ENCODE results near the gene ISM2. TPM values are rescaled to one million over a fixed set of nuclear protein-coding genes. Genes with fewer than 3 reads are reported as not detected.

ISM2 gene
- total RNA-seq, 2 experiments from 2014 or later: not detected

- POLR2A ChIA-PET: no interaction called here
- CTCF ChIA-PET: no interaction called here
These were observed 24.7 kb downstream of the ISM2 start for GRCh38 chr14:77473921-77474320.

- CTCF ChIA-PET: no interaction called here
- POLR2A ChIA-PET: interaction anchor here (0.5 kb wide), 1 partner anchor 10 kb away, joined by 3 read pairs; no protein-coding TSS in a partner anchor
These were observed 28.3 kb downstream of the ISM2 start for GRCh38 chr14:77470224-77470870.

- ChIA-PET CTCF (interaction anchor here (1.3 kb wide), 1 partner anchor 18 kb away, joined by 3 read pairs; no protein-coding TSS in a partner anchor), POLR2A (no interaction called here)
These were observed 29.1 kb downstream of the ISM2 start for GRCh38 chr14:77469539-77469938.

GRCh38 chr14:77469067-77469505 is 29.5 kb downstream of the ISM2 start:
- CTCF ChIA-PET: interaction anchor here (1.3 kb wide), 1 partner anchor 18 kb away, joined by 3 read pairs; no protein-coding TSS in a partner anchor
- POLR2A ChIA-PET: no interaction called here

GRCh38 chr14:77467801-77468200 is 30.8 kb downstream of the ISM2 start:
- ChIA-PET CTCF (interaction anchor here (1.0 kb wide), 1 partner anchor 224 kb away, joined by 3 read pairs; no protein-coding TSS in a partner anchor), POLR2A (no interaction called here)

- CTCF ChIA-PET: interaction anchor here (1.0 to 1.6 kb wide), 5 partner anchors 48 to 249 kb away, joined by 3 to 4 read pairs (median 3); partner anchors contain the start of genes ALKBH1, GSTZ1, POMT2 and SLIRP
- POLR2A ChIA-PET: interaction anchor here (0.5 to 1.3 kb wide), 5 partner anchors 82 to 435 kb away, joined by 4 to 8 read pairs (median 5); partner anchors contain the start of genes GSTZ1, SAMD15 and TMED8
These were observed 39.4 kb downstream of the ISM2 start for GRCh38 chr14:77459072-77459723.

- CTCF ChIA-PET: interaction anchor here (1.0 to 1.6 kb wide), 5 partner anchors 49 to 250 kb away, joined by 3 to 4 read pairs (median 3); partner anchors contain the start of genes ALKBH1, GSTZ1, POMT2 and SLIRP
These were observed 40.2 kb downstream of the ISM2 start for GRCh38 chr14:77458249-77458950.

GRCh38 chr14:77457522-77458248 is 40.9 kb downstream of the ISM2 start, which contains the start of the genes AHSA1 and VIPAS39:
Gene AHSA1 (plus strand): TSS chr14:77458093. CDS start chr14:77458190, 97 bp downstream.
Gene VIPAS39 (minus strand): TSS chr14:77457601. CDS start chr14:77454102, 3,499 bp downstream.
- CTCF ChIA-PET: no interaction called here
- POLR2A ChIA-PET: interaction anchor here (0.7 to 1.3 kb wide), 3 partner anchors 81 to 281 kb away, joined by 3 to 5 read pairs (median 4); partner anchors contain the start of genes SAMD15 and TMED8

More at GRCh38 chr14:77458249-77458950, 40.2 kb downstream of the ISM2 start:
- POLR2A ChIA-PET: interaction anchor here (0.5 to 1.3 kb wide), 7 partner anchors 14 to 434 kb away, joined by 3 to 8 read pairs (median 4); partner anchors contain the start of genes GSTZ1, SAMD15 and TMED8

GRCh38 chr14:77457115-77457521 is 41.5 kb downstream of the ISM2 start:
- ChIA-PET POLR2A (interaction anchor here (0.7 kb wide), 1 partner anchor 282 kb away, joined by 3 read pairs; no protein-coding TSS in a partner anchor), CTCF (no interaction called here)

- ChIA-PET POLR2A (no interaction called here), CTCF (no interaction called here)
These were observed 42.5 kb downstream of the ISM2 start for GRCh38 chr14:77455966-77456640.

- CTCF ChIA-PET: no interaction called here
- POLR2A ChIA-PET: no interaction called here
These were observed 56.4 kb downstream of the ISM2 start for GRCh38 chr14:77442196-77442595.

- POLR2A ChIA-PET: no interaction called here
These were observed 58.8 kb downstream of the ISM2 start for GRCh38 chr14:77439861-77440260.

GRCh38 chr14:77438596-77438995 is 60.0 kb downstream of the ISM2 start:
- ChIA-PET CTCF (no interaction called here), POLR2A (no interaction called here)

More at GRCh38 chr14:77439861-77440260, 58.8 kb downstream of the ISM2 start:
- CTCF ChIA-PET: no interaction called here

- CTCF ChIA-PET: no interaction called here
- POLR2A ChIA-PET: no interaction called here
These were observed 62.6 kb downstream of the ISM2 start for GRCh38 chr14:77436042-77436441.

- CTCF ChIA-PET: no interaction called here
- POLR2A ChIA-PET: no interaction called here
These were observed 72.2 kb downstream of the ISM2 start for GRCh38 chr14:77426396-77426795.

- ChIA-PET CTCF (no interaction called here), POLR2A (no interaction called here)
These were observed 73.8 kb downstream of the ISM2 start for GRCh38 chr14:77424862-77425261.
